ENCODE measurements around the gene DMD.

DMD gene

DNA sequence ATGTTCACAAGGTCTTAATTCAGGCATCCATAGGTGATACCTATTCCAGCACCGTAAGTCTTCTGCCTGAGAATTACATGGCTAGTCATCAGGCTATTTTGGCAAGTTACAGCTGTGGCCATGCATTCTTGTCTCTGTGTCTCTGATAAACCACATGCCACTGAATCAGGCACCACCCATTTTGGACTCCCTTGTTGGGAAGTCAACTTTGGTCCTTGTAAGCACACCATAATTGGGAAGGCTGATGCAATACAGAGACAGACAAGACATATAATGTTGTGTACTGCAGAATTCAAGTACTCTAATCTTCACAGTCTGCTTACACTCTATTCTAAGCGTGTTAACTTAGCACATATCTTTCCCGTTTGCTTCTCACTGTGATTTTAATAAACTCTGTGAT is 1655.8 kb downstream of the DMD start:
- DNase-seq, result no peak

DNA sequence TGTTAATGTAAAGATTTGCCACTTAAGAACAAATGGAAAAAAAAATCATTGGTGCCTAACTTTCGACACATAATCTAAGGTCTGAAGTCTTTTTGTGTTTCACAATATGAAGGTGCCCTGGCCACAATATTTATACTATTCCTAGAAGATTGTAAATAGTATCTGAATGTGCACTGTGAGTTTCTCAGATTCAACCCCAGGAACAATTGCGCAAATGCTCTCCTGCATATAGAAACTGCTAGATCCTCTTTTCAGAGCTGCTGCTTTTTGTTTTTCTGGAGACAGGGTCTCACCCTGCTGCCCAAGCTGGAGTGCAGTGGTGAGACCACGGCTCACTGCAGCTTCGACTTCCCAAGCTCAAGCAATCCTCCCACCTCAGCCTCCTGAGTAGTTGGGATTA is 1659.4 kb downstream of the DMD start:
- no peak for DNase-seq

DNA sequence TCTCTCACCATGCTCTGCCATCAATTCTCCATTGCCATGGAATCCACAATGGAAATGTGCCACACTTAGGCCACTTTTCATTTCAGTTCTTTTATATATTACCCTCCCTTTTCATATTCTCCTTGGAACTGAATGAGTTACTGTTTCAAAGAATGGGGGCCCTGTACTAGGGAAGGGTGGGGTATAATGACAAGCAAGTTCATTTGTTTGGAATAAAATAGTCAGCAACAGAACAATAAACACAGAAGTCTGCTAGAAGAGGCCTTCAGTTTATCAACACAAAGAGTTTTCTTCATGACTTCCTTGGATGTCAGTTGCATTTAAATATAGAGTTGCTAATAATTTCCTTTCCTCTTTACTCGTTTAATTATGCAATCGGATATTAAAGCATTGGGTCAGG is 1661.2 kb downstream of the DMD start:
- no peak for DNase-seq

DNA sequence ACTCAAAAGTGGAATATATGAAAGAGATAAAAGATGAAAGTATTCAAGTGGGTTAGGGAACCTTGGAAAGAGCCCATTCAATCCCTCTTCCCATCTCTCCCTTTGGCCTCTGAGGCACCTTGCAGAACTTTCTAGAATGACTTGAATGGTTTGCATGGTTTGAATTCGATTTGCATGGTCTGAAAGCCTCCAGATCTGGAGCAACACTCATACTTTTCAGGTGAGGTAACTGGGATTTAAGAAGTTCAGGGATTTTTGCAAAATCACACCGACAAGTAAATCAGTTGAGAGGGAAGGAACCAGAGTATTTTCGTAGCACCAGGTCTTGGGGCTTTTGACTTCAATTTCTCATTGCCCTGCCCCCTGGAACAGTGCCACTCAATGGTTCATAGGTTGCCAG is 1663.5 kb downstream of the DMD start:
- DNase-seq, result no peak

DNA sequence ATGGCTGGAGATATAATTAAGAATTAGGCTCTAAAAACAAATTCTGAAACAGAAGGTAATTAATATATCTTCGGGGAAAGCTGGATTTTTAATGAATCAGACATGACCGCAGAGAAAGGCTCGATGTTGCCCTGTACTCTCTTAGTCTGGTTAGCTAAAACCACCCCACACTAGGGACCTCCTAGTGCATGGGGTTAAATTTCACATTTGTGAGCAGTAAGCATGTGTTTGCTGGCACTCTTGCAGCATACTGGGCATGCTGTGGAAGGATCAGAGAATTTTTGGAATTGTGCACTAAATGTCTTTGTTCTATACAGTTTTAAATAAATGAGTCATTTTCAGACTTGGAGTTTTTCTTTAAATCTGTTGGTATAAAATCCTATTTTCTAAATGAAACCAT is 1663.9 kb downstream of the DMD start:
- DNase-seq, result no peak

GRCh38 chrX:31546126-31546525 is 1665.2 kb downstream of the DMD start:
- no peak for DNase-seq

- no peak for DNase-seq
Measured at GRCh38 chrX:31545726-31546125, 1665.6 kb downstream of the DMD start.

DNA sequence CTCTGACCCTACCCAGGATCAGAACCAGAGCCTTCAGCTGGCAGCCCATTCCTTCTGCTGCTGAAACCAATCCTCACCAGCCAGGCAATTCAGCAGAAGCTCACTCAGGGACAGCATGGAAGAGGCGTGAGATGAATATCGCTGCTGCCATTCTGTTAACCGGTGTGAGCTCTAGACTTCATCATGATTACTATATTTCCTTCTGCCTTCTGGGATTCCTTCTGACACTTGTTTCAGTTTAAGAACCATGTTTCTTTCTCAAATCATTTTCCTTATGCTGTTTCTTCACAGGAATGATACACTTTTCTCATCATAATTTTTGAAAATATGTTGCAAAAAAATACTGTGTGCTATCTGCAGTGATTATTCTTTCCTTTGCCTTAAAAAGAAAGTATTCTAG is 1666.2 kb downstream of the DMD start:
- no peak for DNase-seq

- no peak for DNase-seq
Measured at GRCh38 chrX:31543634-31544033, 1667.7 kb downstream of the DMD start.

DNA sequence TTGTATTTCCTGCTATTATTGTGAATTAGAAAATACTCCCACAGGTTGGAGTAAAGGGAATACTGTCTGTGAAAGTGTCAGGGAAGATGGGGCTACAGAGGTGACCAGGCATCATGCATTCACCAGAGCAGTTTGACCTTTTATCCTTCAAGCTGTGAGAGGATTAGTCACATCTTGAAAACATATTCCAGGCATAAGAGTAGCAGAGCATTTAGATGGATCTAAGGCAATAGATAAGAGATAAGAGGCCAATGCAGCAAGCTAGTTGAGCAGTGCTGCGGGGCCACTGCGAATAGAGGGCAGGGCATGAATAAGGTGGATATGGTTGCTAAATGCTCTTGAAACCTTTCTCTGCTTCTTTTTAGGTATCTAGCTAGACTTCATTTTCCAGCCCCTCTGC is 1668.8 kb downstream of the DMD start:
- DNase-seq, result no peak

GRCh38 chrX:31540313-31540712 is 1671.0 kb downstream of the DMD start:
- no peak for DNase-seq

DNA sequence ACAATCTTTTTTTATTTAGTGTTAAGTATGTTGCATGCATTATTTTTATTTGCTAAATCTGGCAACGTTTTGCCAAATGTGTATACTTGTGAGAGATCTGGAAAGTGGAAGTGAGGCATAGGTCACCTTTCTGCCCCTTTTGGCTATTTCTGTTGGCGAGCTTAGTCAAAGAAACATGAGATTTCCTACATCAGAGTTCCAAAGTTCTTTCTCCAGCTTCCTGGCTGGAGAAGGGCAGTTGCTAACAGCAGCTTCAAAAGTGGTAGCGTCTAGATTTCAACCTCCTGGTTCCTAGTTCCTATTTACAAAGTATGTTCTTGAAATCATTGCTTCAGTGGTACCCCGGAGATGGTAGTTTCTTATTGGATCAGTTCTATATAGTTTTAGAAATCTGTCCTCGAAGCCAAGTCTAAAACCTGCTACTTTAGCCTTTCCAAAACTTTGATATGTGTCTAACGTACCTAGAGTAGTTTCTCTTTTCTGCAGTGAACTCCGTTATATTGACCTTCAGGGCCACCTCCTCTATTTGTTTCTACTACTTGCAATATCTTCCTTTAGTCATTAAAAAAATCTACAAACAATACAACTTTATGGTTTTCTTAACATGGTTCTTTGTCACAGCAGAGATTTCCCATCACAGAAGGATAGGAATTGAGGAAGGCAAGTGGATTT is 1683.8 kb downstream of the DMD start:
- no peak for DNase-seq

- no peak for DNase-seq
Measured at GRCh38 chrX:31523884-31524536, 1687.3 kb downstream of the DMD start.

DNA sequence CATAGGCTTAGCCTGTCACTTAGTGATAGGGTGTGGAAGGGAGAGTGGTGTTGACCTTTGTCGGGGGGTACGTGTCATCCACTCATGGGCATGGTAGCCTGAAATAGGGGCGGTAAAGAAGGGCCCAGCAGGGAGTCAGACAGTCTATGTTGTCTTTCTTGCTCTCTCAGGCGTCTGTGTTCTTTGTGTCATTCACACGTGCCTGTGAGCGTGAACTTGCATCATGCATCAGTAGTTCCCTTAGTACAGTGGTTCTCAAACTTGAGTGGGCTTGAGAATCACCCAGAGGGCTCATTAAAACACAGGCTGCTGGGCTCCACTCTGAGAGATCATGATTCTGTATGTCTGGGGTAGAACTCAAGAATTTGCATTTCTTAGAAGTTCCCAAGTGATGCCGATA is 1688.6 kb downstream of the DMD start:
- no peak for DNase-seq

DNA sequence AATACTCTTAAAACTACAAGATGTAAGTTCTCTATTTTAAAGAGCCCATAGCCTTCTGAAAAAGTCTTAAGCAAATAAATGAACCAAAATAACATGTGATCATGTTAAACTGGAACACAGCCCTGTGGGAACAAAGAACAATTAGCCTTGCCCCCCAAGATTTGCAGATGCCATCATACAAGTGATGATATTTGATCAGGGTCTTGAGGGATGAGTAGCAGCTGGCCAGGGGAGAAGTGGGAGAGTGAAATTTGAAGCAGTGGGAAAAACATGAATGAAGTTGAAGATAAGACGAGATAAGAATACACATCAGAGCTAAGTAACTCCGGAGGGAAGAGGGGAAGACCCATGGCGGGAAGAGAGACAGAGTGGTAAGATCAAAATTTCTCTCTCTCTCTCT is 1689.4 kb downstream of the DMD start:
- no peak for DNase-seq

- no peak for DNase-seq
Measured at GRCh38 chrX:31516527-31516926, 1694.8 kb downstream of the DMD start.

- DNase-seq, result no peak
Measured at GRCh38 chrX:31508338-31508737, 1703.0 kb downstream of the DMD start.

DNA sequence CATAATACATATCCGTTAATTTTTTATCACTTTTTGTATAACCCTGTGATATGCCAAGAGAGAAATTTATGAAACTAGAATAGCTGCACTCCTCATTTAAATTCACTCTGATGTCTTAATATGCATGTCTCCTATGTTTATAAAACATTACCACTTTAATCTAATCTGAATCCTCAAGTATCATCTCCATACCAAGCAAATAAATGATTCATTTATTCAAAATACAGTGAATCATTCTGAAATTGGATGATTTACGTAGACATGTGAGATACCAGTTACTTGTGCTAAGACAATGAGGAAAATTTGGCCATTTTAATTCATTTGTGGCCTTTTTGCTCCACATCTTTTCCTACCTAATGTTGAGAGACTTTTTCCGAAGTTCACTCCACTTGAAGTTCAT is 1704.4 kb downstream of the DMD start:
- DNase-seq, result no peak

- DNase-seq, result no peak
Measured at GRCh38 chrX:31506360-31506759, 1705.0 kb downstream of the DMD start.

GRCh38 chrX:31500921-31501320 is 1710.4 kb downstream of the DMD start:
- DNase-seq, result no peak

DNA sequence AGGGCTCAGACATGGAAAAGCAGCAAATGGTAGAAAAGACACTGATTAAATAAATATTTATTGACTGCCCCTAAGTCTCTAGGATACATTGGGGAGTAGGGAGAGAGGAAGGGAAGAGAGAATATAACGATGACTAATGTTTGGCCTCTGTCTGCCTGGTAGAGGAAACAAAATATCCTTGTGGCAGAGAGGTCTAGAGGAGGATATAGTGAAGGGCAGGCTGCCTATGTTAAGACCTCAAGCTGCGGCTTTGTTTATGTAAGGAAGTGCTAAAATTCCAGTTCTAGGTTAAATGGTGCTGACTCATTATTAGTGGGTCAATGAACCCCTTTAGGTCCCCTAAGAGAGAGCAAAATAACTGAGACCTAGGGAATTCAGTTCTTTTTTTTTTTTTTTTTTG is 1712.2 kb downstream of the DMD start:
- no peak for DNase-seq

DNA sequence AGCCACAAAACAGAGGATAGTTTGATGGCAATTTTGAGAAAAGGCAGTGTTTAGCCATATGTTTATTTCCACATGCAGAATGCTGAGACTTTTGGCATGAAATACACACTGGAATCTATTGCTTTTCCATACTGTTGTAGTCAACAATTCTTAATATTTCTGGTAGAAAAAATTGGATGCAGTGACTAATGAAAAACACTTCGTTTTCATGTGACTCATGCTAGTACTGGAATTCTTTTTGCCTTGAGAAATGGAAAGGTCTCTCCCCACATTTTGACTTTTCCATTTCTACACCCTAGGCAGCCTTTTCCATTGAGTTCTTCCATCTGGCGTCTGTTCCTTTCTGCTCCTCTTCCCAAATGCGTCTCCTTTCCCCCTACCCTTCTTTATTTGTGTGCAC is 1714.3 kb downstream of the DMD start:
- no peak for DNase-seq

DNA sequence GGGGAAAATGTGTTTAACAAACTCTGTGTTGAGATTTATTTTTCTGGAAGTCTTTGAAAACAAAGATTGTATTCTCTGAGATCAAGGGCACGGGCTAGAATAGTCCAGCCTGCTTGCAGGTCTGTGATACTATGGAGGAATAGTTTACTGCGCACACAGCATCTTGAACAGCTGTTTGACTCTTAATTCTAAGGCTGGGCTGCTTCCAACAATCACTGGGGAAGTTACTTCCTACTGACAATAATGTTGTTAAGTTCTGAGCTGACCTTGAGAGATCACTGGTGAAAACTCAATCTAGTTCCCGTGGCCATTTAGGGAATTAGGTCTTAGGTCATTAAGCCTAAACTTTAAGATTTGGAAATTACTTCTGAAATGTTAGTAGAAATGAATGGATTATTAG is 1723.4 kb downstream of the DMD start:
- no peak for DNase-seq

GRCh38 chrX:31483336-31483735 is 1728.0 kb downstream of the DMD start:
- DNase-seq, result no peak

- no peak for DNase-seq
Measured at GRCh38 chrX:31480696-31481095, 1730.7 kb downstream of the DMD start.
